Cortex of kidney (tissue), 1 donor: Measurements from ENCODE around the gene ESAM.

ENCODE experiments used
- DNase-seq: peaks from one replicate; lab custom pipeline; 2025; lab: John Stamatoyannopoulos, UW

The ESAM gene

GRCh38 chr11:124732230-124732629, 29.9 kb downstream of the ESAM start:
- DNase-seq, result no peak

- DNase-seq, result no peak
Observed at GRCh38 chr11:124729571-124729970, 32.5 kb downstream of the ESAM start.

- DNase-seq, result no peak
Observed at GRCh38 chr11:124728134-124728533, 34.0 kb downstream of the ESAM start.

GRCh38 chr11:124727474-124727873, 34.6 kb downstream of the ESAM start:
- DNase-seq, result no peak

- no peak for DNase-seq
Observed at GRCh38 chr11:124725719-124726105, 36.4 kb downstream of the ESAM start.

GRCh38 chr11:124724979-124725718, 36.9 kb downstream of the ESAM start:
- no peak for DNase-seq

- no peak for DNase-seq
Observed at GRCh38 chr11:124722176-124722575, 39.9 kb downstream of the ESAM start.

- no peak for DNase-seq
Observed at GRCh38 chr11:124719534-124719933, 42.6 kb downstream of the ESAM start.

- no peak for DNase-seq
Observed at GRCh38 chr11:124718801-124719200, 43.3 kb downstream of the ESAM start.

- no peak for DNase-seq
Observed at GRCh38 chr11:124717786-124718651, 44.1 kb downstream of the ESAM start.

- no peak for DNase-seq
Observed at GRCh38 chr11:124717421-124717785, 44.7 kb downstream of the ESAM start.

GRCh38 chr11:124716591-124716990, 45.5 kb downstream of the ESAM start:
- DNase-seq, result no peak

GRCh38 chr11:124712392-124712791, 49.7 kb downstream of the ESAM start:
- DNase-seq, result no peak

GRCh38 chr11:124707829-124708228, 54.3 kb downstream of the ESAM start:
- no peak for DNase-seq
